OCI-LY1 (cell line): ENCODE results near the gene RSAD1.

Experiments used
- H2AFZ ChIP-seq: fragments of 200-600 bp; sonication (generic), shearing (Covaris generic); 2 replicates; pipeline ENCODE4 v1.6.0; 2014; ENCODE audit warnings: antibody characterized with exemption, mild to moderate bottlenecking, low read length
- H3F3A ChIP-seq: fragments of 200-600 bp; sonication (generic), shearing (Covaris generic); 2 replicates; pipeline ENCODE4 v1.6.0; 2014; ENCODE audit warnings: mild to moderate bottlenecking, antibody characterized with exemption, low read length, moderate library complexity; ENCODE audit not compliant: insufficient read depth
- H3K27ac ChIP-seq: fragments of 200-600 bp; sonication (generic); 2 replicates; pipeline ENCODE4 v1.5.1; 2014; ENCODE audit warnings: low read length, mixed run types, mild to moderate bottlenecking, low read depth; ENCODE audit not compliant: poor library complexity, severe bottlenecking
- H3K27me3 ChIP-seq: fragments of 200-600 bp; sonication (generic); 2 replicates; pipeline ENCODE4 v1.6.0; 2014; ENCODE audit warnings: antibody characterized with exemption, mild to moderate bottlenecking, low read length, moderate library complexity; ENCODE audit not compliant: insufficient read depth
- H3K36me3 ChIP-seq: fragments of 200-600 bp; sonication (generic); 2 replicates; pipeline ENCODE4 v1.6.1; 2014; ENCODE audit warnings: mild to moderate bottlenecking, antibody characterized with exemption, low read length, moderate library complexity, mixed read lengths; ENCODE audit not compliant: insufficient read depth
- H3K4me1 ChIP-seq: fragments of 200-600 bp; sonication (generic); 2 replicates; pipeline ENCODE4 v1.5.1; 2014; ENCODE audit warnings: mild to moderate bottlenecking, low read length, moderate library complexity; ENCODE audit not compliant: insufficient read depth, severe bottlenecking
- H3K4me2 ChIP-seq: fragments of 200-600 bp; sonication (generic), shearing (Covaris generic); 2 replicates; pipeline ENCODE4 v1.6.1; 2014; ENCODE audit warnings: low read length
- H3K4me3 ChIP-seq: fragments of 200-600 bp; sonication (generic); 2 replicates; pipeline ENCODE4 v1.5.1; 2014; ENCODE audit warnings: low read length, low read depth, mild to moderate bottlenecking, mixed read lengths; ENCODE audit not compliant: poor library complexity, severe bottlenecking
- H3K79me2 ChIP-seq: fragments of 200-600 bp; shearing (Covaris generic); 2 replicates; pipeline ENCODE4 v1.6.1; 2016; ENCODE audit warnings: mixed run types, low read length, mixed read lengths; ENCODE audit not compliant: insufficient read depth
- H3K9ac ChIP-seq: fragments of 200-600 bp; sonication (generic), shearing (Covaris generic); 2 replicates; pipeline ENCODE4 v1.6.1; 2014; ENCODE audit warnings: mild to moderate bottlenecking, low read length, mixed read lengths
- H3K9me2 ChIP-seq: fragments of 200-600 bp; sonication (generic), shearing (Covaris generic); 2 replicates; pipeline ENCODE4 v1.6.1; 2014; ENCODE audit warnings: low read depth, mild to moderate bottlenecking, low read length, mixed read lengths
- H3K9me3 ChIP-seq: fragments of 200-600 bp; shearing (Covaris generic); 2 replicates; pipeline ENCODE4 v1.6.1; 2014; ENCODE audit warnings: low read length, mixed read lengths
- H4K20me1 ChIP-seq: fragments of 200-600 bp; sonication (generic), shearing (Covaris generic); 2 replicates; pipeline ENCODE4 v1.6.0; 2016; ENCODE audit warnings: mild to moderate bottlenecking, low read length; ENCODE audit not compliant: insufficient read depth
- CTCF ChIP-seq: fragments of 200-600 bp; sonication (generic), shearing (Covaris generic); IDR thresholded peaks from 2 replicates; pipeline ENCODE4 v1.5.1; 2017; ENCODE audit warnings: mild to moderate bottlenecking, antibody characterized with exemption, low read length, moderate library complexity, mixed read lengths
- EZH2 ChIP-seq: fragments of 200-600 bp; sonication (generic), shearing (Covaris generic); IDR thresholded peaks from 2 replicates; pipeline ENCODE4 v1.8.0; 2017; ENCODE audit warnings: borderline replicate concordance, mixed run types, mild to moderate bottlenecking, antibody characterized with exemption, low read length, moderate library complexity, mixed read lengths

Gene RSAD1

GRCh38 chr17:50468304-50469207 lies 10.1 kb upstream of the RSAD1 start, which contains the start of gene CHAD:
Gene CHAD (minus strand): TSS chr17:50468880. CDS start chr17:50468813, 67 bp downstream.
- TF ChIP-seq CTCF: no peak
- TF ChIP-seq EZH2: no peak
- Histone ChIP-seq H3K79me2 (no peaks in the 10 kb centered on the region), H3K4me3 (no peak within 1 kb of the TSS), H3K27ac (no peak within 1 kb of the TSS), H2AFZ (no peak within 1 kb of the TSS), H3K9me3 (no peaks in the 10 kb centered on the region), H3K4me2 (no peak within 1 kb of the TSS), H3K36me3 (no peaks in the 10 kb centered on the region), H3K4me1 (no peaks in the 10 kb centered on the region), H3K9me2 (no peaks in the 10 kb centered on the region), H4K20me1 (no peaks in the 10 kb centered on the region), H3F3A (no peaks in the 10 kb centered on the region), H3K9ac (no peak within 1 kb of the TSS), H3K27me3 (no peaks in the 10 kb centered on the region)

- Histone ChIP-seq H3K4me1 (no peaks in the 10 kb centered on the region), H3K4me2 (no peak overlapping the region), H4K20me1 (no peaks in the 10 kb centered on the region), H3K9me3 (no peaks in the 10 kb centered on the region), H3F3A (no peaks in the 10 kb centered on the region), H3K36me3 (no peaks in the 10 kb centered on the region), H2AFZ (no peak overlapping the region), H3K79me2 (no peaks in the 10 kb centered on the region), H3K9ac (no peak overlapping the region), H3K27ac (no peak overlapping the region), H3K9me2 (no peaks in the 10 kb centered on the region), H3K27me3 (no peaks in the 10 kb centered on the region), H3K4me3 (no peak overlapping the region)
- no peak for TF ChIP-seq EZH2
- TF ChIP-seq CTCF: no peak
Measured at GRCh38 chr17:50469208-50469605, 9.5 kb upstream of the RSAD1 start.

GRCh38 chr17:50469671-50470305 lies 8.9 kb upstream of the RSAD1 start:
- Histone ChIP-seq H3K9ac (no peak overlapping the region), H3K4me1 (no peaks in the 10 kb centered on the region), H3K4me3 (no peak overlapping the region), H3K4me2 (no peak overlapping the region), H3K79me2 (no peaks in the 10 kb centered on the region), H3F3A (no peaks in the 10 kb centered on the region), H3K9me2 (no peaks in the 10 kb centered on the region), H3K36me3 (no peaks in the 10 kb centered on the region), H3K9me3 (no peaks in the 10 kb centered on the region), H3K27me3 (no peaks in the 10 kb centered on the region), H4K20me1 (no peaks in the 10 kb centered on the region), H3K27ac (no peak overlapping the region), H2AFZ (no peak overlapping the region)
- no peak for TF ChIP-seq EZH2
- TF ChIP-seq CTCF: no peak
